DND-41 (cell line): ENCODE data around the gene ZNF726.

ENCODE experiments used
- EZH2 ChIP-seq: IDR thresholded peaks from 3 replicates; pipeline ENCODE4 v1.6.1; 2012; ENCODE audit warnings: borderline replicate concordance, low read depth, mild to moderate bottlenecking, moderate library complexity, low read length, inconsistent platforms; ENCODE audit not compliant: severe bottlenecking
- TF ChIP-seq, protein P1 (sequence below): IDR thresholded peaks from 2 replicates; pipeline ENCODE4 v1.5.1; 2012; ENCODE audit warnings: borderline replicate concordance, low read length, moderate library complexity, mild to moderate bottlenecking; ENCODE audit not compliant: poor library complexity, severe bottlenecking; ENCODE audit errors: extremely low read depth

DNA sequence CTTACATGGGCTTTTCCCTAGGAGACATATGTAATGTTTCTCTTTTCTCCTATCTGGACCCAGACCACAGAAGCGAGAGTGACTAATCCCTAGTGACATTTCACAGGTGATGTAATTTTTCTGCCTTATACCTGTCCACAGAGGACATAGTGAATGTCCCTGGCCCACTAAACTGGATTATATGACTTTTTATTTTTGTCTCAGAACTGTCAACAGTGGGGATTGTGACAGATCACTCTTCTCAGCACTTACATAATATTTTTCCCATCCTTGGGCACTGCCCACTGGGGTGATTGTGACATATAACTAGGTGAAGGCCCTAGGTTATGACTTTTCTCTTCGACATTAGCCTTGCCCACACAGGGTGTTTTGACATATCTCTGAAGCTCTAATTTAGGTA, 7.9 kb upstream of the ZNF726 start:
- TF ChIP-seq, protein P1, sequence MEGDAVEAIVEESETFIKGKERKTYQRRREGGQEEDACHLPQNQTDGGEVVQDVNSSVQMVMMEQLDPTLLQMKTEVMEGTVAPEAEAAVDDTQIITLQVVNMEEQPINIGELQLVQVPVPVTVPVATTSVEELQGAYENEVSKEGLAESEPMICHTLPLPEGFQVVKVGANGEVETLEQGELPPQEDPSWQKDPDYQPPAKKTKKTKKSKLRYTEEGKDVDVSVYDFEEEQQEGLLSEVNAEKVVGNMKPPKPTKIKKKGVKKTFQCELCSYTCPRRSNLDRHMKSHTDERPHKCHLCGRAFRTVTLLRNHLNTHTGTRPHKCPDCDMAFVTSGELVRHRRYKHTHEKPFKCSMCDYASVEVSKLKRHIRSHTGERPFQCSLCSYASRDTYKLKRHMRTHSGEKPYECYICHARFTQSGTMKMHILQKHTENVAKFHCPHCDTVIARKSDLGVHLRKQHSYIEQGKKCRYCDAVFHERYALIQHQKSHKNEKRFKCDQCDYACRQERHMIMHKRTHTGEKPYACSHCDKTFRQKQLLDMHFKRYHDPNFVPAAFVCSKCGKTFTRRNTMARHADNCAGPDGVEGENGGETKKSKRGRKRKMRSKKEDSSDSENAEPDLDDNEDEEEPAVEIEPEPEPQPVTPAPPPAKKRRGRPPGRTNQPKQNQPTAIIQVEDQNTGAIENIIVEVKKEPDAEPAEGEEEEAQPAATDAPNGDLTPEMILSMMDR = no peak
- no peak for TF ChIP-seq EZH2
